Measurements from ENCODE around the gene GNAT1. TPM values are rescaled to one million over a fixed set of nuclear protein-coding genes. Genes with fewer than 3 reads are reported as not detected.

The GNAT1 gene
- total RNA-seq, 1 donor from 2014 or later = not detected

DNA sequence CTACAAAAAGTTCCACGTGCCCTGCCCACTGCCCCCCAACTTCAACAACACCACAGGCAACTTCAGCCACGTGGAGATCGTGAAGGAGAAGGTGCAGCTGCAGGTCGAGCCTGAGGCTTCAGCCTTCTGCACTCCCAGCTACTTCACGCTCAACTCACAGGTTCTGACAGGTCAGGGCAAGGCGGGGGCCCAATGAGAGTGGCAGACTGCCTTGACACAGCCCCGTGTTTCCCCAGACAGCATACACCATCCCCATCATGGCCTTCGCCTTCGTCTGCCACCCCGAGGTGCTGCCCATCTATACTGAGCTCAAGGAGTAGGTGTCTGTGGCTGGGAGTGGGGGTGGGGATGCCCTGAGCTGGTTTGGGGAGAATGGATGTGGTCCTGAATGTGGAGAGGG, 26.3 kb downstream of the GNAT1 start:
- DNase-seq (ENCODE audit: low read depth) = no peak
- TF ChIP-seq, protein P1, sequence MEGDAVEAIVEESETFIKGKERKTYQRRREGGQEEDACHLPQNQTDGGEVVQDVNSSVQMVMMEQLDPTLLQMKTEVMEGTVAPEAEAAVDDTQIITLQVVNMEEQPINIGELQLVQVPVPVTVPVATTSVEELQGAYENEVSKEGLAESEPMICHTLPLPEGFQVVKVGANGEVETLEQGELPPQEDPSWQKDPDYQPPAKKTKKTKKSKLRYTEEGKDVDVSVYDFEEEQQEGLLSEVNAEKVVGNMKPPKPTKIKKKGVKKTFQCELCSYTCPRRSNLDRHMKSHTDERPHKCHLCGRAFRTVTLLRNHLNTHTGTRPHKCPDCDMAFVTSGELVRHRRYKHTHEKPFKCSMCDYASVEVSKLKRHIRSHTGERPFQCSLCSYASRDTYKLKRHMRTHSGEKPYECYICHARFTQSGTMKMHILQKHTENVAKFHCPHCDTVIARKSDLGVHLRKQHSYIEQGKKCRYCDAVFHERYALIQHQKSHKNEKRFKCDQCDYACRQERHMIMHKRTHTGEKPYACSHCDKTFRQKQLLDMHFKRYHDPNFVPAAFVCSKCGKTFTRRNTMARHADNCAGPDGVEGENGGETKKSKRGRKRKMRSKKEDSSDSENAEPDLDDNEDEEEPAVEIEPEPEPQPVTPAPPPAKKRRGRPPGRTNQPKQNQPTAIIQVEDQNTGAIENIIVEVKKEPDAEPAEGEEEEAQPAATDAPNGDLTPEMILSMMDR (IDR thresholded peaks at IDR 0.05; ENCODE audit: insufficient read depth, low read length, poor library complexity, severe bottlenecking) = no peak
- Histone ChIP-seq H3K27me3 (ENCODE audit: control insufficient read depth, insufficient read depth, low read length) (peaks cover 17% of the 10 kb centered on the region), H3K36me3 (ENCODE audit: control insufficient read depth, insufficient read depth, low read length) (no peaks in the 10 kb centered on the region), H3K4me3 (ENCODE audit: low read depth, low read length) (no peak overlapping the region)

GRCh38 chr3:50218448-50218847, 27.0 kb downstream of the GNAT1 start:
- H3K27me3 ChIP-seq (ENCODE audit: control insufficient read depth, insufficient read depth, low read length) = peaks cover 17% of the 10 kb centered on the region
- no peaks in the 10 kb centered on the region for H3K36me3 ChIP-seq (ENCODE audit: control insufficient read depth, insufficient read depth, low read length)
- TF ChIP-seq, protein P1 (IDR thresholded peaks at IDR 0.05; ENCODE audit: insufficient read depth, low read length, poor library complexity, severe bottlenecking) = no peak
- no peak overlapping the region for H3K4me3 ChIP-seq (ENCODE audit: low read depth, low read length)
- no peak for DNase-seq (ENCODE audit: low read depth)

- DNase-seq (ENCODE audit: low read depth) = no peak
- H3K4me3 ChIP-seq (ENCODE audit: low read depth, low read length) = no peak overlapping the region
- no peaks in the 10 kb centered on the region for H3K36me3 ChIP-seq (ENCODE audit: control insufficient read depth, insufficient read depth, low read length)
- TF ChIP-seq, protein P1 (IDR thresholded peaks at IDR 0.05; ENCODE audit: insufficient read depth, low read length, poor library complexity, severe bottlenecking) = no peak
- H3K27me3 ChIP-seq (ENCODE audit: control insufficient read depth, insufficient read depth, low read length) = peaks cover 20% of the 10 kb centered on the region
Observed at GRCh38 chr3:50219285-50219684, 27.9 kb downstream of the GNAT1 start.

DNA sequence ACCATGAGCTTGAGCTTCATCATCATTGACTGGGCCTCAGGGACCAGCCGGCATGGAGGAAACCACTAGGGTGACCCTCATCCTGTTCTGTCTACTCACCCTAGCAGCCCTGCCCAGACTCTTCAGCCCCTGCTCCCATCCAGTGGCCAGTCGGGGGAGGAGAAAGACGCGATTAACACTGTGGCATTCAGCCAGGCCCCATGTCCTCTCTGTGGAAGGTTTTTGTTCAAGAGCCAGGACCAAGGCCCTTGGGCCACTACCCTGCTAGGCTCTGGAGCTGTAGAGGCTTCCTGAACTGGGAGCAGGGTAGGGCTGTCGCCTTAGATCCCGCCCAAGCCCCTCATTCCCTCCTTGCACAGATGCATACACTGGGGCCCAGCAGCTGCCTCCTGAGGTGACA, 28.7 kb downstream of the GNAT1 start:
- H3K4me3 ChIP-seq (ENCODE audit: low read depth, low read length) = no peak overlapping the region
- no peak for DNase-seq (ENCODE audit: low read depth)
- TF ChIP-seq, protein P1 (IDR thresholded peaks at IDR 0.05; ENCODE audit: insufficient read depth, low read length, poor library complexity, severe bottlenecking) = no peak
- H3K36me3 ChIP-seq (ENCODE audit: control insufficient read depth, insufficient read depth, low read length) = no peaks in the 10 kb centered on the region
- peaks cover 24% of the 10 kb centered on the region for H3K27me3 ChIP-seq (ENCODE audit: control insufficient read depth, insufficient read depth, low read length)

DNA sequence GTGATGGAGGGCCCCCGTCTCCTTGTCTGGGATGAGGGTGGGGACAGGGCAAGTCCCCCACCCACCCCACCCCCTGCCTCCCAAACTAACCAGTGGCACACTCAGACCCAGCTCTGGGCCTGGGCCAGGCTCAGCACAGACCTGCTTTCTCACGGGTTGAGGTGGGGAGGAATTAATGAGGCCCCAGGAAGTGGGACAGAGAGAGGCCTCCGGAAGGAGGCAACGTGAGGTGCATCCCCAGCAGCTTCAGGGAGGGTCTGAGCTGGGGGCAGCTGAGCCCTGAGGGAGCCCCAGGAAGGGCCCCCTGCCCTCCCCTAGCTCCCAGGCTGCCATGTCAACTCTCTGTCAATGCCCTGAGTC, 29.6 kb downstream of the GNAT1 start:
- TF ChIP-seq, protein P1 (IDR thresholded peaks at IDR 0.05; ENCODE audit: insufficient read depth, low read length, poor library complexity, severe bottlenecking) = no peak
- Histone ChIP-seq H3K27me3 (ENCODE audit: control insufficient read depth, insufficient read depth, low read length) (peaks cover 22% of the 10 kb centered on the region), H3K4me3 (ENCODE audit: low read depth, low read length) (no peak overlapping the region), H3K36me3 (ENCODE audit: control insufficient read depth, insufficient read depth, low read length) (no peaks in the 10 kb centered on the region)
- no peak for DNase-seq (ENCODE audit: low read depth)

GRCh38 chr3:50221411-50222168, 30.2 kb downstream of the GNAT1 start:
- TF ChIP-seq, protein P1 (IDR thresholded peaks at IDR 0.05; ENCODE audit: insufficient read depth, low read length, poor library complexity, severe bottlenecking) = no peak
- no peak overlapping the region for H3K4me3 ChIP-seq (ENCODE audit: low read depth, low read length)
- H3K27me3 ChIP-seq (ENCODE audit: control insufficient read depth, insufficient read depth, low read length) = peaks cover 22% of the 10 kb centered on the region
- no peaks in the 10 kb centered on the region for H3K36me3 ChIP-seq (ENCODE audit: control insufficient read depth, insufficient read depth, low read length)
- no peak for DNase-seq (ENCODE audit: low read depth)

Data from kidney epithelial cell (primary cell).